NOMO-1 treated with dmso at 0.1 percent for 144 hours (cell line): ENCODE data around the gene MOCOS.

ENCODE experiments used
- DNase-seq: peaks from one replicate; lab custom pipeline; 2025; ENCODE audit not compliant: unreplicated experiment; lab: John Stamatoyannopoulos, UW

The MOCOS gene

DNA sequence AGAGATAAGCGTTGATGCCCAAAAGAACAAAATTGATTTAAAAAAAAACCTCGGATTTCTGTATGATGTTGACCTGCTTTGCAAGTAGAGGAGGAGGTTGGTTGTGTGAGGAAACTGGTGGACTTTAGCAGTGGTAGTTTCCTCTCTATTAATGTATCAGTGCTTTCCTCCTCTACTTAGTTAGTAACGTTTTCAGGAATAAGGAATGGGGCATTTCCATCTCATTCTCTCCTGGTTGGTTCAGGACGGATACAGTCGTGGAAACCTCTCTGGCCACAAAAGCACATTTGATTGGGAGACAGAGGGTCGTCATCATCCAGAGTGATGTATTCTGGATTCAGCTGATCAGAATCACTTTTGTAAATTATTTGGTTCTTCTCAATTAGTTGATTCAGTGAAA lies 111.7 kb downstream of the MOCOS start:
- no peak for DNase-seq

- no peak for DNase-seq
Measured at GRCh38 chr18:36300211-36300610, 112.9 kb downstream of the MOCOS start.

GRCh38 chr18:36301884-36302283 lies 114.6 kb downstream of the MOCOS start:
- DNase-seq = no peak

DNA sequence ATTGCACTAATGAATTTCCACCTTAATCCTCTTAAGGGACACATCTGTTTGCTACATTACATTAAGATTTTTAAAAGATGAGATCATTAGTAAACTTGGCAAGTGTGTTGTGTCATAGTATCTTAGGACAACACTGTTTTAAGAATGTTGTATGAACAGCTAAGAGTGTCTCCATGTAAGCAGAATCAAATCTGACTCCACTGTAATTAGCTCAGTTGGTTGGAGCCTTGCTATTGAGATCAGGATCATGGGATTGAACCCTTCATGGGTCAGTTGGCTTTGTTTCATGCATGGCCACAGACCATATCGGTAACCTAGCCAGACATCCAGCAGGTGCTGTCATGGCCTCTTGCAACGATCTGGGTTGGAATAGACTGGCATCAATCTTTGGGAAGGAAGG lies 115.4 kb downstream of the MOCOS start:
- no peak for DNase-seq

DNA sequence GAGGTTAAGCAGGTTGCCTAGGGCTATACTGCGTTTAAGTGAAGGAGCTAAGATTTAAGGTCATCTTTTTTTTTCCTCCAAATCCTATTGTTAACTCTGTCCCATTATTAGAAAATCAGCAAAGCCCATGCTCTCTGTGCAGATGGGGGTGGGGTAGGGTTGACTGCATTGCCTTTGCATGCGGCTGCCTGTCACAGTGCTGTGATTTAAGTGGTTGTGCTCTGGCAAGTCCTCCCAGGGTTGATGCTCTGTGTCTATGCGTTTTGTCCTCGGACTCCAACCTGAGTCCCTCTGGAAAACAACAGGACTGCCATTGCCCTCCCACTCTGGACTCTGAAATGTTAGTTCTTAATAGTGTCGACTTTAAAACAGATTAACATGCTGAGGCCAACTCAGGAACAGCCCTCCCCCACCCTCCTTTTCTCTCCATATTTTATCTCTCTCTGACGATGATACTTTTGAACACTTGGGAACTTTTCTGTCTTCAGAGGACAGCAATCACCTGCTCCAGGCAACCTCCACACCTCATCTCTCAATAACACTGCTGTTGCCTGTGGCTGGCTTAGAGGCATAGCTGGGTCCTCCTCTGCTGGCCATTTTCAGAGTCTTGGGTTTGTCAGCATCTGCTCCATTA lies 116.0 kb downstream of the MOCOS start:
- DNase-seq = no peak

- DNase-seq = no peak
Measured at GRCh38 chr18:36304723-36305122, 117.4 kb downstream of the MOCOS start.

DNA sequence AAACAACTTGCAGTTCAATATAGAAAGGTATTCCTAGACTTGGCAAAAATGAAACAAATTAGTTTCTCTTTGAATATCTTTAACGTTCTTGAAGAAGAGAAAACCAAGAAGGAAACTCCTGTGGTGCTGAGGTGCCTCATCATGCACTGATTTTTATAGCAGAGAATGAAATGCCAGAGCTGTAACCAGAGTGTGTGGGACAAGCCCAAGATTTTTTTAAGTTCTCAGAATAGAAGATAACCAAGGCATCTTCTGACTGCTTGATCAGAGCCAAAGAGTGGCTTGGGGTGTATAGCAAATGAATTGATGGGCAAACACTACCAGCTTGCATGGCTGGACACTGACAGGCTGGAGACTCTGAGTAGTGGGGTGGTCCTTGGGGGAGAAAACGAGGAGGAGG lies 118.1 kb downstream of the MOCOS start:
- no peak for DNase-seq

DNA sequence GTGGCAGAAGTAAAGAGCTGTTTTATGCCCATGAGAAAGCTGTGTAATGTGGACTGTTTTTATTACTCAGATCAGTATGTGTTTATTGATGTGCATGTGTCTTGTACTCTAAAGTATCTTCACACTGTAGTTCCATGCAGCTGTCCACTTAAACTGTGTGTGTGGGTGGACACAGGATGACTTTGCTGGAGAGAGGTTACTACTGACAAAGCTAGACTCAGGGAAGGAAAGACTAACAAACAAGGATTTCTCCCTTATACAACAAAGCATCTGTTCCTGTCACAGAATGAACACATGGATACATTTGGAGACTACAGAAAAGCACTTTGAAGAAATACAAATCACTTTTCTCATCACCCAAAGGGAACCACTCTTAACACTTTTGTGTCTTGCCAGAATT lies 120.2 kb downstream of the MOCOS start:
- no peak for DNase-seq

GRCh38 chr18:36308711-36309435 lies 121.6 kb downstream of the MOCOS start:
- no peak for DNase-seq

DNA sequence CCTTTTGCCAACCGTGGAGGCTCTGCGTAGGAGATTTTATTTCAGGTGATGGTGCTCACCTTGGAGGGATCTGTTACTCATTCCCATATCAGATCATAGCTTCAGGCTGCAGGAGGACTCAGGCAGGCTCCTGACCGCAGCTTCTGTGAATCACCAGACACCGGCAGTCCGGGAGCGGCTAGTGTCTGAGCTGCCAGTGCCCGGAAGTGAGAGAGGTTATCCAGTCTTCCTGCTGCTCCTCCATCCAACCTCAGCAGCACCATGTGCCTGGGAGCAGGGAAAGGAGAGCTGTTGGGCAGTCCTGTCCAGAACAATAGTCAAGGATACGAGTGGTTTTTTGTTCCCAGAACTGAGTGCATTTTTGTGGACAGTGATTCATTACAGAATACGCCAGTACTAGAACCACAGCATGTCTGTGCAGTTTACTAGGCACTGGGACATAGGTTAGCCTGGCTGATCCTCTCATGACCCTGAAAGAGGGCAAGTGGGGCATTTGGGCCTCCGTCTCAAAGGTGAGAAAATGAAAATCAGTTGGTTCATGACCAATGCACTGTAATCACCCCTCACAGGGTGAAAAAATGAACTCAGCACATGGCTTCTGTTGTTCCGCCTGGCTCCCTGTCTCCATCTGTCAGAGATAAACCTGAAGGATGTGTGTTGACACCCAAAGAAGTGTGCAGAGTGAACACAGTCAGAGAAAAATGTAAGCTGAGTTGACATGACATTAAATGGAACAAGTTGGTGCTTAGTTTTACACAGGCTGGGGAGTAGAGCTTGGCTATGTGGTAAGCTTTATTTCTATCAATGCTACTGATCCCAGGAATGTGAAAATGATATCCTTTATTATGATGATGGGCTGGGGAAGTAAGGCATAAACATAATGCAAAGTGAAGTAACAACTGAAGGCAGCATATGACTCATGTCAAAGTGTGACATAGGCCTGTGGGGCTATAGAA lies 122.4 kb downstream of the MOCOS start:
- DNase-seq = no peak

DNA sequence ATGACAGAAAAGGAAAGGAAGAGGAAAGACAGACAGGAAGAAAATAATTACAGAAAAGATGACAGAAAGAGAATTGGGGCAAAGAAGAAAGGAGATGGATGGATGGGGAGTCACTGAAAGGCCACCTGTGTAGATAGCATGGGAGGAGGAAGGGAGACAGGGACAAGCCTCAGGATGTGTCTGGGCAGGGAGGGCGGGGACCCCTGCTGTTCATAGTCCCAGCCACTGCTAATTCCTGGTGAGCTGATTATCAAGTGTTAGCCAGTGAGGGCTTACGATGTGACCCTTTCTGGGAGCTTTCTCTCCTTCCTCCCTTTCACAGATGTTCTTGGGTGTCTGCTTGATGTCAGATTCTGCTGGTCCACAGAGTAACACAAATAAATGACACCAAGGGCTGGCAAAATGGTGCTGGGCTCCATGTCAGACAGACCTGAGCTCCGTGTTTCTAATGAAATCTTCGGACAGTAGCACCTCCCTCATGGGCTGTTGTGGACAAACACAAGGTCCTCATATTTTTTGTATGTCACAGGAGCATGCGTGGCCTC lies 123.8 kb downstream of the MOCOS start:
- no peak for DNase-seq

- no peak for DNase-seq
Measured at GRCh38 chr18:36312806-36313395, 125.6 kb downstream of the MOCOS start.

GRCh38 chr18:36314098-36314497 lies 126.8 kb downstream of the MOCOS start:
- no peak for DNase-seq

DNA sequence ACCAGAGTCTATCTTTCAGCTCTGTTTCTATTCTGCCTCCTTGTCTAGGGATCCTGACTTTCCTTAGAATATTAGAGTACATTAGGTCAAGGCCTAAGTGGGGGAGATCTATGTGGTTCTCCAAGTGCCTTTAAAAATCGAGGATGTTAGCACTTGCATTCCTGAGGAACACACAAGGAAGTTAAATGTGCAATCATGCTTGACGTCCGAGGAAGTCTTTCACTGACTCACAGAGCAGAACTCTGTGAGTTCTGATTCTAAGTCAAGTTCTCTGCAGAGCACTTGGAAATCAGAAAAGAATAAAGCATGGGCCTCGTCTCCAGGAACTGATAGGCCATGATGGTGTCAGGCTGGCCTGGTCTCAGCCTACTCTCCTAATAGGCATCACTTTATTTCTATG lies 127.5 kb downstream of the MOCOS start:
- no peak for DNase-seq

DNA sequence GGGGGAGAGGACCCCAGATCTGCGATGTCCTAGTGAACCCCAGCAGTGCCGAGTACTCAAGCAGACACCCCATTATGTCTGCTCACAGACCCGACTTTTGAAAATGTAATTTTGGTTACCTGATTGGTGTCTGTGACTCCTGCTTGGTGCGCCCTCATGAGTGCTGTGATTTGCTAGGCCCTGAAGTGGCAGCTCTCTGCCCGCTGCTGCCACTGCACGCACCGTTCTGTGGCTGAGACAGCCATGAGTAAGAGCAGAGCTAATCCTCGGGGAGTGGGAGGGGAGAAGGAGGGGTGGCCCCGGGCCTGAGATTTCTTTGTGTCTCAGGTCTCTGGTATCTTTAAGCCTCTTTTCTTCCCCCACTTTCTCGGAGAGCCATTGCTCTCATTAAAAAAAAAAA lies 128.4 kb downstream of the MOCOS start:
- no peak for DNase-seq

DNA sequence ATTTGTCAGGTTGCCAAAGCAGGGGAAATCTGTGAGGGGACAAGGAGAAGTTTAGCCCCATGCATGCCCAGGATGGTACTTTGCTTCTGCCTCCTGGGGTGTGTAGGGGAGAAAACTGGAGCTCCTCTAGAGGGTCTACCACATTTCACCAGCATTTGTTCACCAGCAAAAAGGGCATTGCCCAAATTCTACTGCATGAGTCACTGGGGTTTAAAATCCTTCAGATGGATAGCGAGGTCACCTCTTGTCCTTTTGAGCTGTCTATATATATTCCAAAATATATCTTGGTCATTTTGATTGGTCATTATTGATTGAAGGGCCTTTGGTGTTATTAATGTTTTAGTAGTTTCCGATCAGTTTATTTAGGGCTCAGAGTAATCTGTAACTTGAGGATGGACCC lies 128.9 kb downstream of the MOCOS start:
- DNase-seq = no peak
